ENCODE data around the gene SHISA5.
"Not testable (repeated sequence)": the region's sequence is repeated elsewhere in the genome, so short reads cannot be mapped to it uniquely, and the experiment has no call there.

Gene SHISA5

DNA sequence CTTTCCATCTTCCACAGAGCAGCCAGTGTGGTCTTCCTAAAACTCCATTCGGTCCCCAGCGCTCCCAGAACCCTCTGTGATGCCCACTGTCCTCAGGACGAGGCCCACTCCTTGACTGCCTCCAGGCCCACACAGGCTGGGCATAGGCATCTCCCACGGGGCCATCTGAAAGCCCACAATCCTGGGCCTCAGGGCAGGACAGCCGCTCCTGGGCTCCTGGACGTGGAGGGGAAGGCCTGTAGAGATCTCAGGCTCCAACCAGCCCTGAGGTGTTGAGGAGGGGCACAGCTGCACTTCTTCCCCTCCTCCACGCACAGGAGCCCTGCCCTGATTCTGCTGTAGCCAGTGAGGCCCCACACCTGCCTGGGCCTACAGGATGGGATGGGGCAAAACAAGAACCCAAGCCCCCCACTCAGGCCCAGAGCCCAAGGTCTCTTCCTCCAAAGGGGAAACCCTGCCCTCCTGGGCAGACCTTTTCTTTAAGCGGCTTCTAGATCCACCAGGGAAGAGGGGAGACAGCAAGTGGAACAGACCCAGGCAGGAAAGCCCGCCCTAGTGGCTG, 25.9 kb downstream of the SHISA5 start:
- no peak for DNase-seq (ENCODE audit: low spot score)

DNA sequence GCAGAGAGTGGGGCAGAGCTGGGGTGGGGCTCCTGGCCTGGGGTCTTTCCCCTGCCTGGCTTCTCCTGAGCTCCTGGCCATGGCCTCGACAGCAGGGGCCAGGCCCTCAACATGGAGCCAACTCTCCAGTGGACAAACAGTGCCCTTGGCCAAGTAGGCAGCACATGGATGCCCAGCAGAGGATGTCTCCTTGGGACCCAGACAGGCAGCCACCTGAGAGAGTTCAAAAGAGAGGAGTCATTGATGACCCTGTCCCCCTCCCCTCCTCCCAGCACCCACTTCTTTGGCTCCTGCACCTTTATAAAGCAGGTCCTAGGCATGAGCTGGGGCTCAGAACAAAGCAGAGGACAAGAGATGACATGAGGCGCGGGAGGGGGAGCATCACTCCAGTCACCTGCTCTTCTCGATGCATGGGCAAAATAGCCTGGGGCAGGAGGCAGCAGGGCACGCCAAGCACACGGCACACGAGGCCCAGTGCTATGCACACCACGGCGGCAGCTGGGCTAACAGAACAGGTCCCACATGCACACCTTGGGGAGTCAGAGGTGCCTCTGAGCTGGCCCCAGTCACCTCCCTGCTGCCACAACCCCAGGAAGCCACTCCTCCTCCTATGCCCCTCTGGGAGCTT, 27.4 kb downstream of the SHISA5 start:
- no peak for DNase-seq (ENCODE audit: low spot score)

- DNase-seq (ENCODE audit: low spot score) = no peak
Observed at GRCh38 chr3:48475188-48475587, 28.8 kb downstream of the SHISA5 start.

GRCh38 chr3:48474619-48475018, 29.4 kb downstream of the SHISA5 start:
- no peak for DNase-seq (ENCODE audit: low spot score)

DNA sequence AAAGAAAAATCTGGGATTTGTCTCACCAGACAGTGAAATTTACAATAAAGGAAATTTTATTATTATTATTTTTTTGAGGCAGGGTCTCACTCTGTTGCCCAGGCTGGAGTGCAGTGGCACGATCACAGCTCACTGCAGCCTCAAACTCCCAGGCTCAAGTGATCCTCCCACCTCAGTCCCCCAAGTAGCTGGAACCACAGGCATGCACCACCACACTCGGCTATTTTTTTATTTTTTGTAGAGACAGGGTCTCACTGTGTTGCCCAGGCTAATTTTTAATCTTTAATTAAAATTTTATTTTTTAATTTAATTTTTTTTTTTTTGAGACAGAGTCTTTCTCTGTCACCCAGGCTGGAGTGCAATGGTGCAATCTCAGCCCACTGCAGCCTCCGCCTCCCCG, 29.9 kb downstream of the SHISA5 start:
- not testable (repeated sequence) for DNase-seq (ENCODE audit: low spot score)

DNA sequence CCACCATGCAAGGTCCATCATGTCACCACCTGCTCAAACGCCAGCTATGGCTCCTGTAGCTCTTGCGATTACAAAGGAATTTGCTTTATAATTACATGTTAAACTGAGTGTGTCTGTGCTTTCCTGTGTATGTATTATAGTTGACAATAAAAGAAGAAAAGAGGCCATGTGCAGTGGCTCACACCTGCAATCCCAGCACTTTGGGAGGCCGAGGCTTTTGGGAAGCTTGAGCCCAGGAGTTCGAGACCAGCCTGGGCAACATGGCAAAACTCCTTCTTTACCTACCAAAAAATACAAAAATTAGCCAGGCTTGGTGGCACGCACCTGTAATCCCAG, 30.4 kb downstream of the SHISA5 start:
- no peak for DNase-seq (ENCODE audit: low spot score)

GRCh38 chr3:48472923-48473616, 30.9 kb downstream of the SHISA5 start:
- DNase-seq (ENCODE audit: low spot score) = peak; percentile 96

DNA sequence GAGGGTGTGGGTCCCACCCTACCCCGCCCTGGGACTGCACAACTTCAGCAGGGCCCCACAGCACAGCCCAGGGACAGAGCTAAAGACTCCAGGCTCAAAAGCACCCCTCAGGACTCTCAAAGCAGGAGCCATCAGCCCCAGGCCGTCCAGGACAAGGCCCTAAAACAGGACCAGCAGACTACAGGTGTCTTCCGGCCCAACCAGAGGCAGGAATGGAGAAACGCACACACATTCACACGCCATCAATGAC, 31.4 kb downstream of the SHISA5 start:
- DNase-seq (ENCODE audit: low spot score) = no peak

GRCh38 chr3:48470286-48470685, 33.7 kb downstream of the SHISA5 start:
- no peak for DNase-seq (ENCODE audit: low spot score)

GRCh38 chr3:48469046-48469915, 34.7 kb downstream of the SHISA5 start:
- DNase-seq (ENCODE audit: low spot score) = no peak

GRCh38 chr3:48468329-48468731, 35.6 kb downstream of the SHISA5 start:
- no peak for DNase-seq (ENCODE audit: low spot score)

- DNase-seq (ENCODE audit: low spot score) = no peak
Observed at GRCh38 chr3:48467473-48468267, 36.3 kb downstream of the SHISA5 start.

- DNase-seq (ENCODE audit: low spot score) = no peak
Observed at GRCh38 chr3:48467110-48467454, 36.9 kb downstream of the SHISA5 start.

- DNase-seq (ENCODE audit: low spot score) = no peak
Observed at GRCh38 chr3:48466386-48467109, 37.4 kb downstream of the SHISA5 start.

DNA sequence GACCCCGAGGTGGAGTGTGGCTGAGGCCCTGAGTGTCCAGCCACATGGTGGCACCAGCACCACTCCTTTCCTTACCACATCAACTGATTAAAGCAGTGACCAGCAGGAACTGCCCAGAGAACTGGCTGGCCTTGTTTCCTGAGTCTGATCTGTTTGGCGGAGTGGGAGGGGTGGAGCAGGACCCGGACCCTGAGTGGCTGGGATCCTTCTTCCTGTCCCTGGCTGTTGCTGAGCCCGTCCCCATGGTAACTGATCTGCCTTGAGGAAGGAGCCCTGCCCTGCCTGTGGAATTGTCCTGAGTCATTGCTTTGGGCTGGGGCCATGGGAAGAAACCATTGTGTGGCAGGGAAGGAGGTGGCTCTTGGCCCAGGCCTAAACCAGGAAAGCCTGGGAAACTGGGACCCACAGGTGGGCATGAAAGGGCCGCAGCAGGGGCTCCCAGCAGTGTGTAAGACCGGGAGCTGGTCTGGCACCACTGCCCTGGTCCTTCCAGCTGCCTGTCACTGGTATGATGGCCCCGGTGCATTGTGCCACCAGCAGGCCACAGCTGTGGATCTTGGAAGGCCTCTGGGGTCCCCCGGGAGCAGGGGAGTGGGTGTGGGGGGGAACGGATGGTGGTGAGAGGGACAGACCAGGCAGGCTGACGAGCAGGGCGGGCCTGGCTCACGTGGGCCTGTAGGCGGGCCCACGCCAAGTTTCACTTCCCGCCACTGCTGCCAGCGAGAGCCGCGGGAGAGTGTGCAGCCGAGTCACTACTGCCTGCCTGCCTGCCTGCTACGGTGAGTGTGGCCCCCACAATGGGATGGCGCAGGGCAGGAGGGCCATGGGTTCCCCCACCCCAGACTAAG, 38.2 kb downstream of the SHISA5 start:
- peak; percentile 100 for DNase-seq (ENCODE audit: low spot score)

DNA sequence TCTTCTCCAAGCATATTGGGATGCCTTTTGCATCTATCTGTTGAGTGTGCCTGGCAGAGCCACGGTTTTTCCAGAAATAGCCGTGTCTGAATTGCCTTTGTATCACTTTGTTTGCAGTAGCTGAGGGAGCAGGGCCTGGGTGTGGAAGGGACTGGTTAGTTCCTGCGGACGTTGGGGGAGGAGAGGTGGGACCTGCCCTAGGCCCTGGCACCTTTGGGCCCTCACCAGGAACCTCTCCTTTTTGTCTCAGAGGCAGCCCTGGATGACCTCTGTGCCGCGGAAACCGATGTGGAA, 38.8 kb downstream of the SHISA5 start:
- no peak for DNase-seq (ENCODE audit: low spot score)

DNA sequence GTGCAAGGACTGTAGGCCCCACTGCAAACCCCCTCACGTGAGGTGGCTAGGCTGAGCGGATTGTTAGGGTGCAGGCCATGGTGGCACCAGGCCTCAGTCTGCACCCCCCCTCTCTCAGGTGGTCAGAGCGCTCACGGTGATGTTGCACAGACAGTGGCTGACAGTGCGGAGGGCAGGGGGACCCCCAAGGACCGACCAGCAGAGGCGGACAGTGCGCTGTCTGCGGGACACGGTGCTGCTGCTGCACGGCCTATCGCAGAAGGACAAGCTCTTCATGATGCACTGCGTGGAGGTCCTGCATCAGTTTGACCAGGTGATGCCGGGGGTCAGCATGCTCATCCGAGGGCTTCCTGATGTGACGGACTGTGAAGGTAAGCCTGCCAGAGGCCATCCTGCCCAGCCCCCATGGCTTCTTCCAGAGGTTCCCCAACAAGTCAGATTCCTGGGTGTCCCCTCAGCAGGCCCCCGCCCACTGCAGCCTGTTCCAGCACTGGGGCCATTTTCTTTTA, 39.2 kb downstream of the SHISA5 start:
- no peak for DNase-seq (ENCODE audit: low spot score)

DNA sequence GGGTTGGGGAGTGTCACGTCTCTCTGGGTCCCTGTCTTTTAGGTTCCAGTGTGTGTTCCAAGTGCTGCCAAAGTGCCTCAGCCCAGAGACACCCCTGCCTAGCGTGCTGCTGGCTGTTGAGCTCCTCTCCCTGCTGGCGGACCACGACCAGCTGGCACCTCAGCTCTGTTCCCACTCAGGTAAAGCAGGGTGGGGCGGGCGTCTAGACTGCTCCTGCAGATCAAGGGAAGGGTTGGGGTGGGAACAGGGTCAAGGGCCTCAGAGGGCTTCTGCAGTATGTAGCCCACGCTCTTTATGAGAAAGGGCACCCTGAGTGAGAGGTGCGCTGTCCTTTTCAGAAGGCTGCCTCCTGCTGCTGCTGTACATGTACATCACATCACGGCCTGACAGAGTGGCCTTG, 40.3 kb downstream of the SHISA5 start:
- DNase-seq (ENCODE audit: low spot score) = no peak

GRCh38 chr3:48461767-48462166, 42.2 kb downstream of the SHISA5 start:
- DNase-seq (ENCODE audit: low spot score) = not testable (repeated sequence)

- no peak for DNase-seq (ENCODE audit: low spot score)
Observed at GRCh38 chr3:48460517-48460902, 43.5 kb downstream of the SHISA5 start.

Measured in kidney tubule cell (primary cell).